ENCODE measurements around the gene SYNGAP1.
"Not testable (repeated sequence)": the region's sequence is repeated elsewhere in the genome, so short reads cannot be mapped to it uniquely, and the experiment has no call there.

DNA sequence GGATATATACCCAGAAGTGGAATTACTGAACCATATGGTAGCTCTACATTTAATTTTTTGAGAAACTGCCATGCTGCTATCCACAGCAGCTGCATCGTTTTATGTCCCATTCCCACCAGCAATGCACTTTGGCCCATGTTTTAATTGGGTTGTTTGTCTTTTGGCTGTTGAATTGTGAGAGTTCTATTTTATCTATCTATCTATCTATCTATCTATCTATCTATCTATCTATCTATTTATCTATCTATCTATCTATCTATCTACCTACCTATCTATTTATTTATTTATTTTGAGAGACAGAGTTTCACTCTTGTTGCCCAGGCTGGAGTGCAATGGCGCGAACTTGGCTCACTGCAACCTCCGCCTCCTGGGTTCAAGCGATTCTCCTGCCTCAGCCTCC is 62.8 kb downstream of the SYNGAP1 start:
- TF ChIP-seq, protein P1, sequence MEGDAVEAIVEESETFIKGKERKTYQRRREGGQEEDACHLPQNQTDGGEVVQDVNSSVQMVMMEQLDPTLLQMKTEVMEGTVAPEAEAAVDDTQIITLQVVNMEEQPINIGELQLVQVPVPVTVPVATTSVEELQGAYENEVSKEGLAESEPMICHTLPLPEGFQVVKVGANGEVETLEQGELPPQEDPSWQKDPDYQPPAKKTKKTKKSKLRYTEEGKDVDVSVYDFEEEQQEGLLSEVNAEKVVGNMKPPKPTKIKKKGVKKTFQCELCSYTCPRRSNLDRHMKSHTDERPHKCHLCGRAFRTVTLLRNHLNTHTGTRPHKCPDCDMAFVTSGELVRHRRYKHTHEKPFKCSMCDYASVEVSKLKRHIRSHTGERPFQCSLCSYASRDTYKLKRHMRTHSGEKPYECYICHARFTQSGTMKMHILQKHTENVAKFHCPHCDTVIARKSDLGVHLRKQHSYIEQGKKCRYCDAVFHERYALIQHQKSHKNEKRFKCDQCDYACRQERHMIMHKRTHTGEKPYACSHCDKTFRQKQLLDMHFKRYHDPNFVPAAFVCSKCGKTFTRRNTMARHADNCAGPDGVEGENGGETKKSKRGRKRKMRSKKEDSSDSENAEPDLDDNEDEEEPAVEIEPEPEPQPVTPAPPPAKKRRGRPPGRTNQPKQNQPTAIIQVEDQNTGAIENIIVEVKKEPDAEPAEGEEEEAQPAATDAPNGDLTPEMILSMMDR (IDR thresholded peaks at IDR 0.05) = not testable (repeated sequence)
- not testable (repeated sequence) for TF ChIP-seq EZH2, EZH2phosphoT487 (IDR thresholded peaks at IDR 0.05)
